K562 (cell line): ENCODE measurements around the gene VPS13D. TPM values are rescaled to one million over a fixed set of nuclear protein-coding genes. Genes with fewer than 3 reads are reported as not detected.
A peak's percentile ranks its signal among the peaks of the same experiment; 100 is the strongest.

Experiments used
- ATAC-seq: fragments of 200-7000 bp; cut with Tn5 transposase; 3 replicates; pipeline ENCODE4 v1.9.1; 2020; ENCODE audit warnings: moderate library complexity
- BruUV-seq: library from RNA; stranded (reverse); fragments of 400-500 nt; replicated peaks from 2 replicates; lab custom pipeline; 2021; lab: Mats Ljungman, UMichigan
- CTCF ChIA-PET: fragments of 300-600 bp; formaldehyde crosslinking; extraction: SDS; loops from one replicate; lab custom pipeline; 2021; ENCODE audit warnings: low intra/inter-chr PET ratio; lab: Yijun Ruan, JAX
- POLR2A ChIA-PET: fragments of 300-600, 350-650 bp; sonication (Branson Sonifier 250); formaldehyde crosslinking; extraction: SDS; loops from one replicate; lab custom pipeline; 2021; ENCODE audit warnings: antibody characterized with exemption, inconsistent platforms; lab: Yijun Ruan, JAX
- DNase-seq, 4 experiments: peaks; one replicate each; pipeline versions ENCODE4 v3.0.0 to v3.0.0-alpha.2; 2011 to 2018; ENCODE audit warnings: low spot score in 3 of 4, mixed read lengths in 3 of 4; ENCODE audit errors: extremely low read depth in 1 of 4
- FAIRE-seq: peaks from 2 replicates; lab custom pipeline; 2011; peaks lifted over from hg19 to GRCh38; lab: Jason Lieb, UNC
- H2AFZ ChIP-seq: 2 replicates; pipeline ENCODE4 v1.6.0; 2011; ENCODE audit warnings: low read depth, low read length, control low read depth, inconsistent platforms
- H3K27ac ChIP-seq: fragments of 200-600 bp; 3 replicates; pipeline ENCODE4 v1.8.0; 2011; ENCODE audit warnings: low read depth, mild to moderate bottlenecking, control low read depth, inconsistent platforms, low read length, moderate library complexity, mixed read lengths; ENCODE audit errors: extremely low read depth
- H3K27me3 ChIP-seq, 2 experiments: fragments of 300-600 bp in 1 of 2; 2 replicates in 1 of 2; 3 replicates in 1 of 2; pipeline versions ENCODE4 v1.6.0 to v1.8.0; 2011; ENCODE audit warnings: inconsistent platforms in 2 of 2, low read length in 2 of 2, mild to moderate bottlenecking in 1 of 2, mixed read lengths in 1 of 2, moderate library complexity in 1 of 2; ENCODE audit not compliant: control insufficient read depth in 2 of 2, insufficient read depth in 2 of 2
- H3K36me3 ChIP-seq: fragments of 300-600 bp; 3 replicates; pipeline ENCODE4 v1.8.0; 2011; ENCODE audit warnings: mild to moderate bottlenecking, low read length, inconsistent platforms; ENCODE audit not compliant: control insufficient read depth, insufficient read depth
- H3K4me1 ChIP-seq, 2 experiments: fragments of 200-600 bp in 1 of 2; replicated peaks in 1 of 2; 2 replicates in 1 of 2; 3 replicates in 1 of 2; pipeline versions ENCODE4 v1.5.1 to v1.8.0; 2011; ENCODE audit warnings: inconsistent platforms in 2 of 2, low read length in 2 of 2, mild to moderate bottlenecking in 1 of 2, mixed read lengths in 1 of 2, moderate library complexity in 1 of 2; ENCODE audit not compliant: control insufficient read depth in 2 of 2, insufficient read depth in 2 of 2
- H3K4me2 ChIP-seq: 2 replicates; pipeline ENCODE4 v1.6.1; 2011; ENCODE audit warnings: low read length, control low read depth, inconsistent platforms, mixed read lengths; ENCODE audit not compliant: insufficient read depth
- H3K4me3 ChIP-seq: fragments of 200-600 bp; sonication (generic), shearing (Covaris generic); 2 replicates; pipeline ENCODE4 v1.5.1; 2016; ENCODE audit warnings: control low read depth, inconsistent platforms
- H3K79me2 ChIP-seq: fragments of 200-600 bp; 3 replicates; pipeline ENCODE4 v1.8.0; 2011; ENCODE audit warnings: low read length, inconsistent platforms; ENCODE audit not compliant: control insufficient read depth, insufficient read depth
- H3K9ac ChIP-seq, 2 experiments: 2 replicates each; pipeline versions ENCODE4 v1.6.0 to v1.6.1; 2011; ENCODE audit warnings: low read depth in 2 of 2, low read length in 2 of 2, control low read depth in 1 of 2, inconsistent platforms in 1 of 2, mild to moderate bottlenecking in 1 of 2, mixed read lengths in 1 of 2; ENCODE audit not compliant: insufficient read depth in 1 of 2
- H3K9me1 ChIP-seq: one replicate; pipeline ENCODE4 v1.6.0; 2011; ENCODE audit warnings: inconsistent platforms, mild to moderate bottlenecking, low read length, moderate library complexity; ENCODE audit not compliant: control insufficient read depth, insufficient read depth
- H3K9me3 ChIP-seq: replicated peaks from 2 replicates; pipeline ENCODE4 v1.5.1; 2011; ENCODE audit warnings: low read depth, low read length, inconsistent platforms; ENCODE audit not compliant: control insufficient read depth, insufficient read depth
- H4K20me1 ChIP-seq: replicated peaks from 2 replicates; pipeline ENCODE4 v1.6.1; 2011; ENCODE audit warnings: low read length, inconsistent platforms, mixed read lengths; ENCODE audit not compliant: control insufficient read depth, insufficient read depth
- BCOR ChIP-seq: fragments of 450-650 bp; IDR thresholded peaks from 2 replicates; pipeline ENCODE4 v1.6.1; 2016
- BRF1 ChIP-seq: IDR thresholded peaks from 3 replicates; pipeline ENCODE4 v1.6.1; 2011; ENCODE audit warnings: borderline replicate concordance, mild to moderate bottlenecking; ENCODE audit not compliant: insufficient read length; ENCODE audit errors: extremely low read depth
- CREB3 ChIP-seq: fragments of 450-650 bp; conservative IDR thresholded peaks from 2 replicates; pipeline ENCODE4 v1.6.1; 2016; ENCODE audit warnings: missing genetic modification characterization, low read depth, mild to moderate bottlenecking, missing compliant biosample characterization, moderate library complexity
- CXXC5 ChIP-seq: fragments of 250-450 bp; sonication (Bioruptor Pico); IDR thresholded peaks from 2 replicates; pipeline ENCODE4 v1.8.0; 2022; ENCODE audit warnings: inconsistent platforms, mild to moderate bottlenecking, moderate library complexity
- HIVEP1 ChIP-seq: fragments of 250-450 bp; sonication (Bioruptor Pico); IDR thresholded peaks from 2 replicates; pipeline ENCODE4 v1.4.0; 2020; ENCODE audit warnings: mild to moderate bottlenecking
- NFIC ChIP-seq: fragments of 450-650 bp; IDR thresholded peaks from 2 replicates; pipeline ENCODE4 v1.6.1; 2017; ENCODE audit warnings: mild to moderate bottlenecking, inconsistent platforms
- OTX1 ChIP-seq: fragments of 450-650 bp; formaldehyde crosslinking; IDR thresholded peaks from 2 replicates; pipeline ENCODE4 v1.4.0; 2022; ENCODE audit warnings: mild to moderate bottlenecking
- RBM25 ChIP-seq: fragments of 200-400 bp; formaldehyde crosslinking; IDR thresholded peaks from 2 replicates; pipeline ENCODE4 v1.6.1; 2018; ENCODE audit warnings: low read length, low read depth, moderate library complexity; ENCODE audit not compliant: severe bottlenecking
- SAFB ChIP-seq: fragments of 200-400 bp; formaldehyde crosslinking; IDR thresholded peaks from 2 replicates; pipeline ENCODE4 v1.6.1; 2017; ENCODE audit warnings: low read depth, low read length, borderline replicate concordance
- TAF7 ChIP-seq: fragments of 450-650 bp; IDR thresholded peaks from 2 replicates; pipeline ENCODE4 v1.6.1; 2016; ENCODE audit warnings: missing genetic modification characterization, missing compliant biosample characterization
- ZNF121 ChIP-seq: sonication (generic); formaldehyde crosslinking; conservative IDR thresholded peaks from 2 replicates; pipeline ENCODE4 v1.8.0; 2022; ENCODE audit warnings: missing genetic modification reagents
- WGBS: fragments of 100-300 bp; shearing (Covaris generic); methylation state at CpG from one replicate; pipeline ENCODE4 v1.1.6; 2016; ENCODE audit warnings: low coverage, mixed read lengths; ENCODE audit not compliant: insufficient coverage; ENCODE audit errors: missing lambda C conversion rate; 5-methylcytosine and 5-hydroxymethylcytosine counted together
- in situ Hi-C: fragments of 300-500 bp; cut with MboI; formaldehyde crosslinking; loops from 4 replicates; pipeline ENCODE4 v1.15.0; 2018; ENCODE audit warnings: inconsistent platforms, mixed read lengths
- intact Hi-C: fragments of 100-400 bp; cut with micrococcal nuclease; formaldehyde crosslinking; loops from 2 replicates; pipeline ENCODE4 v1.14.2; 2022
- polyA plus RNA-seq, 8 experiments: library from polyadenylated mRNA; depleted of rRNA in 4 of 8; stranded (reverse) in 5 of 8; unstranded in 3 of 8; fragments of >200 nt; fragmentation: Nextera tagmentation in 2 of 8; fragmentation: Illumina TruSeq in 1 of 8; extraction: Ambion mirVana in 2 of 8; extraction: Trizol in 1 of 8; gene quantifications; 2 replicates each; pipeline versions ENCODE4 v1.2.1 to v1.2.3, GENCODE V29; 2011 to 2014; ENCODE audit warnings: inconsistent platforms in 1 of 8, missing spikeins in 1 of 8
- total RNA-seq, 7 experiments: library from RNA; depleted of rRNA in 6 of 7; stranded (reverse); fragments of >200 nt in 6 of 7; fragmentation: Illumina TruSeq in 2 of 7; extraction: Trizol in 2 of 7; gene quantifications; 2 replicates each; pipeline versions ENCODE4 v1.2.1 to v1.2.3, GENCODE V29; 2011 to 2021; ENCODE audit warnings: low replicate concordance in 1 of 7

The VPS13D gene
- total and polyA plus RNA-seq, 9 of the 15 experiments (the other 6 are each of a cell fraction or from before 2014, with no cell fraction given) = 6.1 to 51.5 (median 38.5) TPM

DNA sequence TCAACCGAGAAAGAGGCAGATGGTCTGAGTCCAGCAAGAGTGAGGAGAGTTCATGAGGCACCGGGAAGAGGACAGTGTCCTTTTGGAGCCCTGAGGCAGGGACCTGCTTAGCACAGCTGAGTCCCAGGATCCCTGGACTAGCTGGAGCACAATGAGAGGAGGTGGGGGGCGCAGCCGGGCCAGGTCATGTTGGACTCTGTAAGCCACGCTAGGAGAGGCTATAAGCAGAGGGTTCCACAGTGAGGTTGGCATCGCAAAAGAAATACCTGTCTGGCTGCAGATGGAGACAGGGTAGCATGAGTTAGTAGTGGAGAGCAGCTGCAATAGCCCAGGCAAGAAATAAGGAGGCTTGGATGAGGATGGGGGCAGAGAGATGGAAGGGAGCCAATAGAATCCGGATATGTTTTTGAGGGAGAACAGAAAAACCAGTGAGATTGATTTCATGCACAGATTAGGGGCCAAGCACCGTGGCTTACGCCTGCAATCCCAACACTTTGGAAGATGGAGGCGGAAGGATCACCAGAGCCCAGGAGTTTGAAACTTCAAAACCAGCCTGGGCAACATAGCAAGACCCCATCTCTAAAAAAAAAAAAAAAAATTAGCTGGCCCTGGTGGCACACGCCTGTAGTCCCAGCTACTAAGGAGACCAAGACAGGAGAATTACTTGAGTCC is 290.0 kb downstream of the VPS13D start:
- in situ Hi-C loops = no loop called here
- no peaks in the 10 kb centered on the region for H3K9me3 ChIP-seq
- WGBS = 79% methylated on average over 11 of the region's 11 CpGs

More for the DNA sequence above, 290.0 kb downstream of the VPS13D start:
- DNase-seq (no peak), FAIRE-seq (no peak), ATAC-seq (peak; percentile 17; the same call in 2 of the 3 replicates)
- H3K36me3 ChIP-seq = no peaks in the 10 kb centered on the region
- no peak overlapping the region for H3K4me3 ChIP-seq
- no peak overlapping the region for H3K4me2 ChIP-seq
- no peaks in the 10 kb centered on the region for H4K20me1 ChIP-seq
- intact Hi-C loops = no loop called here
- H3K9me1 ChIP-seq = no peaks in the 10 kb centered on the region
- CTCF ChIA-PET = no interaction called here
- H3K9ac ChIP-seq = peak overlapping the region in 1 of 2 experiments; percentile 15; a peak in 1 of 4 replicates
- no peak overlapping the region for H2AFZ ChIP-seq
- H3K27ac ChIP-seq = no peak overlapping the region
- H3K79me2 ChIP-seq = no peaks in the 10 kb centered on the region
- H3K4me1 ChIP-seq = peaks cover 4% of the 10 kb centered on the region in 2 experiments; a peak in 3 of 5 replicates
- H3K27me3 ChIP-seq = no peaks in the 10 kb centered on the region
- POLR2A ChIA-PET = interaction anchor here (1.2 to 2.0 kb wide), 3 partner anchors 8 to 41 kb away, joined by 3 to 8 read pairs (median 4); no protein-coding TSS in a partner anchor
- BruUV-seq = no TSS peak
- peak; percentile 93 for TF ChIP-seq ZNF121 (CRISPR knock-in tag)
- no peak for TF ChIP-seq OTX1
- no peak for TF ChIP-seq SAFB
- peak; percentile 70 for TF ChIP-seq BCOR
- TF ChIP-seq RBM25 = peak; percentile 5
- no peak for TF ChIP-seq HIVEP1
- TF ChIP-seq CREB3 (tag) = no peak
- no peak for TF ChIP-seq BRF1
- peak; percentile 17; the same call in 1 of the 2 replicates for TF ChIP-seq NFIC
- no peak for TF ChIP-seq TAF7
- TF ChIP-seq CXXC5 (CRISPR knock-in tag) = no peak
- TF ChIP-seq, all 486 proteins: peak for 4
